AG09309 (cell line): ENCODE measurements around the gene DNAH10.

Experiments used
- DNase-seq: peaks from one replicate; pipeline ENCODE4 v3.0.0-alpha.2; 2010; ENCODE audit warnings: low read depth
- H3K4me3 ChIP-seq: 2 replicates; pipeline ENCODE4 v1.5.1; 2011; ENCODE audit warnings: mild to moderate bottlenecking, low read depth, low read length, moderate library complexity; ENCODE audit not compliant: control insufficient read depth
- TF ChIP-seq, protein P1 (sequence below): IDR thresholded peaks from 2 replicates; pipeline ENCODE4 v1.5.1; 2011; ENCODE audit warnings: mild to moderate bottlenecking, low read depth, low read length, inconsistent platforms; ENCODE audit not compliant: insufficient read depth, control insufficient read depth; ENCODE audit errors: missing control alignments

Gene DNAH10

DNA sequence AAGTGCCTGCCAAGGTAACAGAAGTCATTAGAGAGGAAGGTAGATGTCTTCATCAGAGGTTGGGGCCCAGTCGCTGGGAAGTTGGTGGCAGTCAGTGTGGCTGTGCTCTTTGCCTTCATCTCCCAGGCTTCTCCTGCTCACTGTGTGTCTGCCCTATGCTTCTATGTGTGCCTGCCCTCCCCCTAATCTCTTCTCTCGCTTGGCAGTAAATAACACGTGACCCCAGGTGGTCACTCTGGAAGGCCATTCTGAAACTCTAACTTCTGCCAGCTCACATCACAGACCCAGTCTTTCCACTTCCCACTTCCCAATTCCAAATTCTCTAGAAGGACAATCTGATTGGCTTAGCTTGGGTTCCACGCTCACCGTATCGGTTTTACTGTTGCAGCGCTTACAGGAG lies 220.2 kb downstream of the DNAH10 start:
- TF ChIP-seq, protein P1, sequence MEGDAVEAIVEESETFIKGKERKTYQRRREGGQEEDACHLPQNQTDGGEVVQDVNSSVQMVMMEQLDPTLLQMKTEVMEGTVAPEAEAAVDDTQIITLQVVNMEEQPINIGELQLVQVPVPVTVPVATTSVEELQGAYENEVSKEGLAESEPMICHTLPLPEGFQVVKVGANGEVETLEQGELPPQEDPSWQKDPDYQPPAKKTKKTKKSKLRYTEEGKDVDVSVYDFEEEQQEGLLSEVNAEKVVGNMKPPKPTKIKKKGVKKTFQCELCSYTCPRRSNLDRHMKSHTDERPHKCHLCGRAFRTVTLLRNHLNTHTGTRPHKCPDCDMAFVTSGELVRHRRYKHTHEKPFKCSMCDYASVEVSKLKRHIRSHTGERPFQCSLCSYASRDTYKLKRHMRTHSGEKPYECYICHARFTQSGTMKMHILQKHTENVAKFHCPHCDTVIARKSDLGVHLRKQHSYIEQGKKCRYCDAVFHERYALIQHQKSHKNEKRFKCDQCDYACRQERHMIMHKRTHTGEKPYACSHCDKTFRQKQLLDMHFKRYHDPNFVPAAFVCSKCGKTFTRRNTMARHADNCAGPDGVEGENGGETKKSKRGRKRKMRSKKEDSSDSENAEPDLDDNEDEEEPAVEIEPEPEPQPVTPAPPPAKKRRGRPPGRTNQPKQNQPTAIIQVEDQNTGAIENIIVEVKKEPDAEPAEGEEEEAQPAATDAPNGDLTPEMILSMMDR: no peak
- no peak overlapping the region for H3K4me3 ChIP-seq
- DNase-seq: no peak

DNA sequence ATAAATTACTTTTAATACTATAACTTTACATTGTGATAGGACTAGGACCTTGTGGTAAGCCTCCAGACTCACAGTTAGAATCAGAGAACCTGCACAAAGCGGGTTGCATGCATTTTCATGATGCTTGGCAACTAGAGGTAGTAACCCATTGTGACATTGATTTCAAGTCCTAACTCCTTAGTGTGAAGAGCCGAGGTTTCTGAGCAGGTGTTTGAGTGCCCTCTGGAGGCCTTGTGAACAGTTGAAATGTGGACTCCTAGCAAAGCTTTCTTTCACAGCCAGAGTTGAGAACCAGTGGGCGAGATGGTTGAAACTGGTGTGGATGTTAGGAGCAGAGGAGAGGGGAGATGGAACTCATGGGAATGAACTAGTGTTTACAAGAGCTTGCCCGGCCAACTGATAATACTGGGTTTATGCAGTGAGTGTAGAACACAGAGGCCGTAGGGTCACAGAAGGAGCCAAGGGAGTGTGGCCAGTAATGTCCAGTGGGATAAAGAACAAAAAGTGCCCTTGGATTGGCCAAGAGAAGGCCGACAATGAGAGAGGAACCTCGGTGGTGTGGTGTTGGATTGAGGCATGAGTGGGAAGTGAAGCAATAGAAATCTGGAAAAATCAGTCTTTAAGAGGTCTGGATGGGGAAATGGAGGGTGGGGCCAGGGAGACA lies 221.9 kb downstream of the DNAH10 start:
- TF ChIP-seq, protein P1: peak; percentile 86
- peak; percentile 49 for DNase-seq
- H3K4me3 ChIP-seq: no peak overlapping the region

DNA sequence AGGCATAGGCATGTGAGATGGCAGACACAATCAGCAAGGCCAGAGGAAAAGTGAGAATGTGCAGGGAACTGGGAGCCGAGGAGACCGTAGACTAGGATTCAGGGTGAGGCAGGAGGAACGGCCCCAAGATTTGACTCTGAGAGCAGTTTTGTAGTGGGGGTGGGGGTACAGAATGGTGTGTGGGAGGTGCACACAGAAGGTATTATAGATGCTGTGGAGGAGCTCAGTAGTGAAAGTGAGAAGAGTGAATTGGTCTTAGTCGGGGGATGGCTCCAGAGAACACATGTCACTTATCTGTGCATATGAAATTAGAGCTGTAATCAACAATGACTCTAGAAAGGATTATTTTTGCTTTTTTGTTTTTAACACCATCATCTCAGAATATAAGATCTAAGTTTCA lies 222.8 kb downstream of the DNAH10 start:
- no peak overlapping the region for H3K4me3 ChIP-seq
- TF ChIP-seq, protein P1: no peak
- no peak for DNase-seq
